Sciatic nerve (tissue), 2 donors: ENCODE data around the gene CLMN. TPM values are rescaled to one million over a fixed set of nuclear protein-coding genes. Genes with fewer than 3 reads are reported as not detected.

ENCODE experiments used
- ATAC-seq: fragments of 200-7000 bp; cut with Tn5 transposase; one replicate; pipeline ENCODE4 v1.9.1; 2020; ENCODE audit warnings: mild to moderate bottlenecking, moderate library complexity
- DNase-seq: peaks from one replicate; pipeline ENCODE4 v3.0.0-alpha.2; 2020; ENCODE audit warnings: low spot score
- intact Hi-C: fragments of 100-400 bp; cut with DNase I; formaldehyde crosslinking; loops from one replicate; pipeline ENCODE4 v1.14.2; 2022
- total RNA-seq: library from RNA; stranded (reverse); fragmentation: NEBNext Ultra II Directional; extraction: Animal tissue kit (Norgen Biotek cat#: 25700); gene quantifications from one replicate; pipeline ENCODE4 v1.2.1, GENCODE V29; 2021
- donor health status: DM: no; HTN: no; CAD: no.
- donor health status: DM: no; HTN: no; CAD: no.

CLMN gene
- total RNA-seq, 1 donor from 2014 or later = 41.8 TPM

GRCh38 chr14:95309261-95310051, 10.3 kb downstream of the CLMN start:
- ATAC-seq (no peak), DNase-seq (no peak)
- intact Hi-C loops = no loop called here

GRCh38 chr14:95308073-95308472, 11.6 kb downstream of the CLMN start:
- ATAC-seq (no peak), DNase-seq (no peak)
- intact Hi-C loops = no loop called here

- peak; percentile 72 for ATAC-seq
- intact Hi-C loops = no loop called here
These were observed 12.2 kb downstream of the CLMN start for GRCh38 chr14:95307402-95308041.

GRCh38 chr14:95305940-95306339, 13.8 kb downstream of the CLMN start:
- intact Hi-C loops = no loop called here
- no peak for ATAC-seq
- DNase-seq = no peak

More at GRCh38 chr14:95307402-95308041, 12.2 kb downstream of the CLMN start:
- DNase-seq = no peak

GRCh38 chr14:95305145-95305544, 14.6 kb downstream of the CLMN start:
- no peak for DNase-seq
- intact Hi-C loops = no loop called here
- no peak for ATAC-seq

- intact Hi-C loops = no loop called here
- DNase-seq = no peak
- no peak for ATAC-seq
These were observed 15.4 kb downstream of the CLMN start for GRCh38 chr14:95304342-95304741.

- ATAC-seq (no peak), DNase-seq (no peak)
- intact Hi-C loops = no loop called here
These were observed 16.2 kb downstream of the CLMN start for GRCh38 chr14:95303552-95303951.

GRCh38 chr14:95302667-95303506, 16.8 kb downstream of the CLMN start:
- ATAC-seq = no peak
- intact Hi-C loops = no loop called here
- DNase-seq = no peak

- DNase-seq = no peak
- intact Hi-C loops = no loop called here
- ATAC-seq = no peak
These were observed 18.1 kb downstream of the CLMN start for GRCh38 chr14:95301527-95302187.

GRCh38 chr14:95300697-95301526, 18.8 kb downstream of the CLMN start:
- intact Hi-C loops = no loop called here
- ATAC-seq (peak; percentile 65), DNase-seq (no peak)

GRCh38 chr14:95300002-95300696, 19.6 kb downstream of the CLMN start:
- intact Hi-C loops = no loop called here
- DNase-seq (no peak), ATAC-seq (no peak)

- no peak for ATAC-seq
- DNase-seq = no peak
- intact Hi-C loops = no loop called here
These were observed 20.4 kb downstream of the CLMN start for GRCh38 chr14:95299271-95299670.

GRCh38 chr14:95297832-95298231, 21.9 kb downstream of the CLMN start:
- intact Hi-C loops = no loop called here
- DNase-seq = no peak
- ATAC-seq = no peak

- no peak for DNase-seq
- intact Hi-C loops = no loop called here
- ATAC-seq = no peak
These were observed 22.7 kb downstream of the CLMN start for GRCh38 chr14:95296966-95297365.

- no peak for ATAC-seq
- DNase-seq = no peak
- intact Hi-C loops = no loop called here
These were observed 23.9 kb downstream of the CLMN start for GRCh38 chr14:95295600-95296376.

GRCh38 chr14:95294834-95295599, 24.7 kb downstream of the CLMN start:
- ATAC-seq (no peak), DNase-seq (no peak)
- intact Hi-C loops = no loop called here
